SK-N-SH treated with all-trans-retinoic acid at 6 μM for 48 hours (cell line): ENCODE data around the gene SP110.

Experiments
- ATAC-seq: fragments of 200-7000 bp; cut with Tn5 transposase; 3 replicates; pipeline ENCODE4 v1.9.1; 2020; ENCODE audit warnings: mild to moderate bottlenecking, moderate library complexity
- ARNTL ChIP-seq: fragments of 450-650 bp; formaldehyde crosslinking; IDR thresholded peaks from 2 replicates; pipeline ENCODE4 v1.5.0; 2020; ENCODE audit warnings: low read depth, mild to moderate bottlenecking, moderate library complexity, borderline replicate concordance
- CREB5 ChIP-seq: fragments of 250-450 bp; sonication (Bioruptor Pico); IDR thresholded peaks from 2 replicates; pipeline ENCODE4 v1.5.1; 2020; ENCODE audit warnings: low read depth, mild to moderate bottlenecking, moderate library complexity
- CSDC2 ChIP-seq: fragments of 250-450 bp; sonication (Bioruptor Pico); IDR thresholded peaks from 2 replicates; pipeline ENCODE4 v1.5.0; 2020; ENCODE audit warnings: mild to moderate bottlenecking, moderate library complexity
- CSRNP3 ChIP-seq: fragments of 250-450 bp; sonication (Bioruptor Pico); IDR thresholded peaks from 2 replicates; pipeline ENCODE4 v1.5.1; 2021; ENCODE audit warnings: mild to moderate bottlenecking, moderate library complexity
- ESRRG ChIP-seq: fragments of 250-450 bp; sonication (Bioruptor Pico); IDR thresholded peaks from 2 replicates; pipeline ENCODE4 v1.6.1; 2021; ENCODE audit warnings: mild to moderate bottlenecking
- GLIS3 ChIP-seq: fragments of 250-450 bp; sonication (Bioruptor Pico); IDR thresholded peaks from 2 replicates; pipeline ENCODE4 v1.5.0; 2020; ENCODE audit warnings: mild to moderate bottlenecking, moderate library complexity
- ISL1 ChIP-seq: fragments of 250-450 bp; sonication (Bioruptor Pico); IDR thresholded peaks from 2 replicates; pipeline ENCODE4 v2.1.2; 2022; ENCODE audit warnings: mild to moderate bottlenecking, moderate library complexity
- OSR1 ChIP-seq: fragments of 250-450 bp; sonication (Bioruptor Pico); IDR thresholded peaks from 2 replicates; pipeline ENCODE4 v1.8.0; 2022; ENCODE audit warnings: moderate library complexity, mild to moderate bottlenecking, inconsistent platforms
- PATZ1 ChIP-seq: fragments of 250-450 bp; sonication (Bioruptor Pico); IDR thresholded peaks from 2 replicates; pipeline ENCODE4 v1.8.0; 2020; ENCODE audit warnings: mild to moderate bottlenecking, moderate library complexity, borderline replicate concordance
- POU6F1 ChIP-seq: fragments of 250-450 bp; sonication (Bioruptor Pico); IDR thresholded peaks from 2 replicates; pipeline ENCODE4 v1.8.0; 2021; ENCODE audit warnings: low read depth, mild to moderate bottlenecking, moderate library complexity, borderline replicate concordance
- RARB ChIP-seq: fragments of 250-450 bp; sonication (Bioruptor Pico); IDR thresholded peaks from 2 replicates; pipeline ENCODE4 v1.8.0; 2021; ENCODE audit warnings: mild to moderate bottlenecking, moderate library complexity
- SNAI2 ChIP-seq: fragments of 250-450 bp; sonication (Bioruptor Pico); IDR thresholded peaks from 2 replicates; pipeline ENCODE4 v1.5.0; 2020; ENCODE audit warnings: mild to moderate bottlenecking, moderate library complexity
- TCF4 ChIP-seq: fragments of 250-450 bp; sonication (Bioruptor Pico); IDR thresholded peaks from 2 replicates; pipeline ENCODE4 v1.8.0; 2021; ENCODE audit warnings: mild to moderate bottlenecking, moderate library complexity, borderline replicate concordance
- TOX ChIP-seq: fragments of 250-450 bp; sonication (Bioruptor Pico); IDR thresholded peaks from 2 replicates; pipeline ENCODE4 v1.8.0; 2021; ENCODE audit warnings: mild to moderate bottlenecking, moderate library complexity, borderline replicate concordance
- TSHZ2 ChIP-seq: fragments of 250-450 bp; sonication (Bioruptor Pico); IDR thresholded peaks from 2 replicates; pipeline ENCODE4 v1.5.0; 2020; ENCODE audit warnings: mild to moderate bottlenecking, moderate library complexity
- ZC3H10 ChIP-seq: fragments of 250-450 bp; sonication (Bioruptor Pico); IDR thresholded peaks from 2 replicates; pipeline ENCODE4 v1.5.1; 2021; ENCODE audit warnings: mild to moderate bottlenecking, moderate library complexity
- ZFP3 ChIP-seq: fragments of 250-450 bp; sonication (Bioruptor Pico); IDR thresholded peaks from 2 replicates; pipeline ENCODE4 v1.5.0; 2020; ENCODE audit warnings: mild to moderate bottlenecking, moderate library complexity
- ZFP30 ChIP-seq: fragments of 450-650 bp; formaldehyde crosslinking; IDR thresholded peaks from 2 replicates; pipeline ENCODE4 v1.5.0; 2022; ENCODE audit warnings: mild to moderate bottlenecking, moderate library complexity
- ZNF565 ChIP-seq: fragments of 450-650 bp; formaldehyde crosslinking; conservative IDR thresholded peaks from 2 replicates; pipeline ENCODE4 v1.5.0; 2020; ENCODE audit warnings: low read depth, mild to moderate bottlenecking, moderate library complexity
- ZNF70 ChIP-seq: fragments of 450-650 bp; formaldehyde crosslinking; IDR thresholded peaks from 2 replicates; pipeline ENCODE4 v1.5.0; 2020; ENCODE audit warnings: mild to moderate bottlenecking, moderate library complexity
- ZNF8 ChIP-seq: fragments of 450-650 bp; formaldehyde crosslinking; IDR thresholded peaks from 2 replicates; pipeline ENCODE4 v1.5.0; 2020; ENCODE audit warnings: mild to moderate bottlenecking, moderate library complexity

Gene SP110

GRCh38 chr2:230137902-230138539 lies 81.8 kb downstream of the SP110 start:
- no peak for ATAC-seq
- TF ChIP-seq CREB5 (CRISPR knock-in tag) (no peak), ZC3H10 (no peak), TOX (no peak), ESRRG (CRISPR knock-in tag) (no peak), POU6F1 (no peak), TSHZ2 (CRISPR knock-in tag) (no peak), ZFP3 (CRISPR knock-in tag) (no peak), GLIS3 (CRISPR knock-in tag) (no peak), ZFP30 (CRISPR knock-in tag) (no peak), ISL1 (CRISPR knock-in tag) (no peak), RARB (no peak), PATZ1 (CRISPR knock-in tag) (no peak), OSR1 (CRISPR knock-in tag) (no peak)

GRCh38 chr2:230135130-230135525 lies 84.7 kb downstream of the SP110 start:
- no peak for TF ChIP-seq OSR1 (CRISPR knock-in tag)
- no peak for TF ChIP-seq TCF4
- no peak for TF ChIP-seq ZNF8 (CRISPR knock-in tag)
- no peak for TF ChIP-seq ZNF70 (CRISPR knock-in tag)
- TF ChIP-seq CSRNP3 (CRISPR knock-in tag) = no peak
- TF ChIP-seq ISL1 (CRISPR knock-in tag) = no peak
- no peak for TF ChIP-seq CSDC2
- no peak for TF ChIP-seq RARB
- TF ChIP-seq ZNF565 (CRISPR knock-in tag) = no peak
- TF ChIP-seq TOX = no peak
- TF ChIP-seq PATZ1 (CRISPR knock-in tag) = no peak
- no peak for TF ChIP-seq ZC3H10
- no peak for TF ChIP-seq ZFP30 (CRISPR knock-in tag)
- no peak for TF ChIP-seq ARNTL (CRISPR knock-in tag)
- no peak for TF ChIP-seq POU6F1
- TF ChIP-seq SNAI2 = no peak
- TF ChIP-seq, all 23 proteins: peak for 0
- no peak for ATAC-seq
